Activated CD4-positive, alpha-beta T cell treated with anti-CD3 and anti-CD28 coated beads for 36 hours (primary cell): Measurements from ENCODE around the gene UBE4B. TPM values are rescaled to one million over a fixed set of nuclear protein-coding genes. Genes with fewer than 3 reads are reported as not detected.
"Not testable (repeated sequence)": the region's sequence is repeated elsewhere in the genome, so short reads cannot be mapped to it uniquely, and the experiment has no call there.

Source experiments
- ATAC-seq: fragments of 200-7000 bp; cut with Tn5 transposase; one replicate; pipeline ENCODE4 v1.10.0; 2021; ENCODE audit warnings: mild to moderate bottlenecking, moderate library complexity
- CTCF ChIA-PET: fragments of 350-600 bp; sonication (Branson Sonifier 250); formaldehyde crosslinking; loops from one replicate; lab custom pipeline; 2021; ENCODE audit warnings: antibody characterized with exemption; lab: Charles Lee
- POLR2A ChIA-PET: fragments of 350-600 bp; sonication (Branson Sonifier 250); formaldehyde crosslinking; loops from one replicate; lab custom pipeline; 2021; ENCODE audit warnings: antibody characterized with exemption, inconsistent platforms; lab: Charles Lee
- DNase-seq: peaks from one replicate; pipeline ENCODE4 v3.0.0-alpha.2; 2020
- H3K27ac Mint-ChIP-seq: one replicate; pipeline ENCODE4 v1.8.0; 2021; ENCODE audit warnings: mixed read lengths
- H3K27me3 Mint-ChIP-seq: one replicate; pipeline ENCODE4 v1.8.0; 2021; ENCODE audit warnings: mixed read lengths
- H3K36me3 Mint-ChIP-seq: one replicate; pipeline ENCODE4 v1.8.0; 2021; ENCODE audit warnings: low read depth, mixed read lengths
- H3K4me1 Mint-ChIP-seq: one replicate; pipeline ENCODE4 v1.8.0; 2021; ENCODE audit warnings: mixed read lengths
- H3K4me3 Mint-ChIP-seq: one replicate; pipeline ENCODE4 v1.8.0; 2021; ENCODE audit warnings: mild to moderate bottlenecking, moderate library complexity, mixed read lengths
- H3K9me3 Mint-ChIP-seq: one replicate; pipeline ENCODE4 v1.8.0; 2021; ENCODE audit warnings: low read depth, mixed read lengths
- intact Hi-C, 2 experiments: fragments of 100-400 bp; cut with DNase I in 1 of 2; cut with micrococcal nuclease in 1 of 2; formaldehyde crosslinking; loops; one replicate each; pipeline versions ENCODE4 v1.14.2 to v1.15.1; 2022 to 2024; cut with DNase I, micrococcal nuclease
- total RNA-seq, 2 experiments: library from RNA; stranded (reverse); gene quantifications; one replicate each; pipeline ENCODE4 v1.2.3, GENCODE V29; 2021

Gene UBE4B
- total RNA-seq: 10 to 100 TPM; 26.1 to 31.8 TPM

- POLR2A ChIA-PET: interaction anchor here (0.5 to 1.2 kb wide), 4 partner anchors 89 to 979 kb away, joined by 3 to 4 read pairs (median 4); partner anchors contain the start of gene TARDBP
- Mint-ChIP-seq H3K4me1 (peaks cover 24% of the 10 kb centered on the region), H3K36me3 (peaks cover 3% of the 10 kb centered on the region), H3K27ac (peak within 1 kb of the TSS; percentile 74), H3K9me3 (no peaks in the 10 kb centered on the region), H3K27me3 (no peaks in the 10 kb centered on the region), H3K4me3 (peak within 1 kb of the TSS; percentile 88)
- ATAC-seq (peak; percentile 96), DNase-seq (peak; percentile 99)
- CTCF ChIA-PET: interaction anchor here (0.6 to 1.5 kb wide), 8 partner anchors 13 to 366 kb away, joined by 3 to 8 read pairs (median 3); partner anchors contain the start of genes LZIC, NMNAT1 and PGD
- intact Hi-C loops: loop anchor here (1.0 to 5.0 kb wide), 21 partner anchors 82 to 1230 kb away; partner anchors contain the start of genes CTNNBIP1 (in 2 of the 2), LZIC (in 2 of the 2), NMNAT1 (in 2 of the 2) and CENPS (in 1 of the 2)
These were observed at the start of gene UBE4B for GRCh38 chr1:10032590-10033358. UBE4B (plus strand) TSS chr1:10032958; CDS start chr1:10033671, 713 bp downstream.

GRCh38 chr1:9984253-9984652 is 48.5 kb upstream of the UBE4B start:
- intact Hi-C loops: no loop called here
- no peaks in the 10 kb centered on the region for H3K27me3 Mint-ChIP-seq

GRCh38 chr1:9985001-9985400 is 47.8 kb upstream of the UBE4B start:
- H3K4me1 Mint-ChIP-seq: no peaks in the 10 kb centered on the region
- no peaks in the 10 kb centered on the region for H3K27me3 Mint-ChIP-seq
- CTCF ChIA-PET: no interaction called here
- ATAC-seq (no peak), DNase-seq (no peak)
- intact Hi-C loops: no loop called here
- H3K9me3 Mint-ChIP-seq: no peaks in the 10 kb centered on the region
- POLR2A ChIA-PET: no interaction called here
- H3K27ac Mint-ChIP-seq: no peak overlapping the region
- H3K4me3 Mint-ChIP-seq: no peak overlapping the region
- H3K36me3 Mint-ChIP-seq: peaks cover 13% of the 10 kb centered on the region

More at GRCh38 chr1:9984253-9984652, 48.5 kb upstream of the UBE4B start:
- POLR2A ChIA-PET: no interaction called here
- Mint-ChIP-seq H3K4me3 (no peak overlapping the region), H3K27ac (no peak overlapping the region), H3K9me3 (no peaks in the 10 kb centered on the region), H3K36me3 (peaks cover 13% of the 10 kb centered on the region), H3K4me1 (no peaks in the 10 kb centered on the region)
- CTCF ChIA-PET: no interaction called here
- no peak for DNase-seq
- no peak for ATAC-seq

- ChIA-PET CTCF (no interaction called here), POLR2A (interaction anchor here (0.5 kb wide), 1 partner anchor 277 kb away, joined by 3 read pairs; no protein-coding TSS in a partner anchor)
- Mint-ChIP-seq H3K9me3 (no peaks in the 10 kb centered on the region), H3K4me3 (no peak overlapping the region), H3K27me3 (peaks cover 7% of the 10 kb centered on the region), H3K36me3 (no peaks in the 10 kb centered on the region), H3K4me1 (no peaks in the 10 kb centered on the region), H3K27ac (no peak overlapping the region)
- intact Hi-C loops: no loop called here
- no peak for DNase-seq
- ATAC-seq: no peak
These were observed 43.0 kb upstream of the UBE4B start for GRCh38 chr1:9989773-9990172.

GRCh38 chr1:9990944-9991343 is 41.8 kb upstream of the UBE4B start:
- POLR2A ChIA-PET: interaction anchor here (0.6 kb wide), 1 partner anchor 257 kb away, joined by 3 read pairs; no protein-coding TSS in a partner anchor
- Mint-ChIP-seq H3K9me3 (no peaks in the 10 kb centered on the region), H3K27me3 (peaks cover 7% of the 10 kb centered on the region), H3K4me3 (no peak overlapping the region), H3K27ac (no peak overlapping the region), H3K36me3 (no peaks in the 10 kb centered on the region), H3K4me1 (no peaks in the 10 kb centered on the region)
- no peak for DNase-seq
- no peak for ATAC-seq
- CTCF ChIA-PET: interaction anchor here (0.5 to 0.7 kb wide), 2 partner anchors 13 to 423 kb away, joined by 3 read pairs; no protein-coding TSS in a partner anchor
- intact Hi-C loops: no loop called here

- intact Hi-C loops: no loop called here
- no peak overlapping the region for H3K4me3 Mint-ChIP-seq
- H3K4me1 Mint-ChIP-seq: peaks cover 4% of the 10 kb centered on the region
- no peak for DNase-seq
- no peak for ATAC-seq
- ChIA-PET POLR2A (no interaction called here), CTCF (interaction anchor here (0.7 kb wide), 1 partner anchor 429 kb away, joined by 5 read pairs; no protein-coding TSS in a partner anchor)
- H3K27me3 Mint-ChIP-seq: peaks cover 14% of the 10 kb centered on the region
- no peak overlapping the region for H3K27ac Mint-ChIP-seq
- no peaks in the 10 kb centered on the region for H3K9me3 Mint-ChIP-seq
- no peaks in the 10 kb centered on the region for H3K36me3 Mint-ChIP-seq
These were observed 39.8 kb upstream of the UBE4B start for GRCh38 chr1:9992910-9993309.

GRCh38 chr1:9993561-9994075 is 39.1 kb upstream of the UBE4B start:
- intact Hi-C loops: no loop called here
- Mint-ChIP-seq H3K36me3 (no peaks in the 10 kb centered on the region), H3K9me3 (no peaks in the 10 kb centered on the region), H3K4me1 (peaks cover 4% of the 10 kb centered on the region), H3K27ac (no peak overlapping the region), H3K27me3 (peaks cover 20% of the 10 kb centered on the region), H3K4me3 (no peak overlapping the region)
- no peak for DNase-seq
- CTCF ChIA-PET: interaction anchor here (0.7 kb wide), 1 partner anchor 428 kb away, joined by 5 read pairs; no protein-coding TSS in a partner anchor
- POLR2A ChIA-PET: no interaction called here
- ATAC-seq: no peak

- peak within 1 kb of the TSS; percentile 65 for H3K4me3 Mint-ChIP-seq
- H3K9me3 Mint-ChIP-seq: no peaks in the 10 kb centered on the region
- intact Hi-C loops: no loop called here
- ChIA-PET POLR2A (no interaction called here), CTCF (interaction anchor here (0.6 kb wide), 1 partner anchor 49 kb away, joined by 3 read pairs; no protein-coding TSS in a partner anchor)
- H3K27ac Mint-ChIP-seq: no peak within 1 kb of the TSS
- peaks cover 27% of the 10 kb centered on the region for H3K27me3 Mint-ChIP-seq
- DNase-seq (peak; percentile 19), ATAC-seq (peak; percentile 33)
- H3K36me3 Mint-ChIP-seq: no peaks in the 10 kb centered on the region
- peaks cover 4% of the 10 kb centered on the region for H3K4me1 Mint-ChIP-seq
These were observed 35.9 kb upstream of the UBE4B start, which contains the start of gene RBP7 for GRCh38 chr1:9996624-9997582. RBP7 (plus strand) TSS chr1:9997228; CDS start chr1:9997259, 31 bp downstream.

GRCh38 chr1:10001016-10001665 is 31.6 kb upstream of the UBE4B start:
- intact Hi-C loops: no loop called here
- DNase-seq (no peak), ATAC-seq (no peak)
- H3K4me1 Mint-ChIP-seq: peaks cover 4% of the 10 kb centered on the region
- ChIA-PET POLR2A (no interaction called here), CTCF (no interaction called here)
- H3K27me3 Mint-ChIP-seq: peaks cover 21% of the 10 kb centered on the region
- H3K4me3 Mint-ChIP-seq: no peak overlapping the region
- no peaks in the 10 kb centered on the region for H3K36me3 Mint-ChIP-seq
- H3K27ac Mint-ChIP-seq: no peak overlapping the region
- no peaks in the 10 kb centered on the region for H3K9me3 Mint-ChIP-seq

GRCh38 chr1:10005248-10005647 is 27.5 kb upstream of the UBE4B start:
- ATAC-seq, POLR2A ChIA-PET, CTCF ChIA-PET, DNase-seq, H3K4me1 Mint-ChIP-seq, H3K9me3 Mint-ChIP-seq, H3K36me3 Mint-ChIP-seq, H3K27ac Mint-ChIP-seq, intact Hi-C loops, H3K4me3 Mint-ChIP-seq, H3K27me3 Mint-ChIP-seq: not testable (repeated sequence)
